Stimulated activated CD8-positive, alpha-beta memory T cell treated with anti-CD3 and anti-CD28 coated beads, Interleukin-4, amount 100 ng/mL, for 4 hours (primary cell): ENCODE measurements around the gene EBP.
"Not testable (repeated sequence)": the region's sequence is repeated elsewhere in the genome, so short reads cannot be mapped to it uniquely, and the experiment has no call there.

Source experiments
- DNase-seq, 2 donors: peaks; one replicate each; pipeline ENCODE4 v3.0.0-alpha.2; 2020; ENCODE audit warnings: low read depth in 2 of 2, low spot score in 1 of 2

The EBP gene

DNA sequence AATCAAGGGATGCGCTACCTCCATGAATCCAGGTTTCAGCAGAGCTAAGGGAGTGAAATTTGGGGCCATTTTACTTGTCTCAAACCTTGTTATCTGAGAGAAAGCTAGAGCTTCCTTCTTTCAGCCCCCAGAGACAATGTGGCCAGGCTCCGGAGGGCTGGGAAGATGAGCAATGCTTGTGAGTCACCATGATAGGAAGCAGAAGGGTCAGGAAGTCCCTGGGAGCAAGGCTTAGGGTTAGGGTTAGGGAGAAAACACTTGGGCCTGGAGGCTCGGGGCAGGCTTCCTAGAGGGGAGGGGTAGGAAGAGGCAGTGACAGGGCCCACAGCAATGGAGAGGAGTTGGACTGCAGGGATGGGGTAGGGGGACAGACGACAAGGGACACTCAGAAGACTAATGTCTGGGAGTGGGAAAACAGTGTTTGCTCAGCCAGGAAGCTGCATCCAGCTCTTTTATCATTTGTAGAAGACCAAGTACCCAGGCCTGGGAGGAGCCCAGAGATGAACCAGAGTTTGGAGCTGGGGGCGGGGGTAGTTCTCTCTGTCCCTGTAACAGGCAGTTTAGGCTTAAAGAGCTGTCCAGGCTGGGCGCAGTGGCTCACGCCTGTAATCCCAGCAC is 29.2 kb upstream of the EBP start:
- DNase-seq, result no peak

DNA sequence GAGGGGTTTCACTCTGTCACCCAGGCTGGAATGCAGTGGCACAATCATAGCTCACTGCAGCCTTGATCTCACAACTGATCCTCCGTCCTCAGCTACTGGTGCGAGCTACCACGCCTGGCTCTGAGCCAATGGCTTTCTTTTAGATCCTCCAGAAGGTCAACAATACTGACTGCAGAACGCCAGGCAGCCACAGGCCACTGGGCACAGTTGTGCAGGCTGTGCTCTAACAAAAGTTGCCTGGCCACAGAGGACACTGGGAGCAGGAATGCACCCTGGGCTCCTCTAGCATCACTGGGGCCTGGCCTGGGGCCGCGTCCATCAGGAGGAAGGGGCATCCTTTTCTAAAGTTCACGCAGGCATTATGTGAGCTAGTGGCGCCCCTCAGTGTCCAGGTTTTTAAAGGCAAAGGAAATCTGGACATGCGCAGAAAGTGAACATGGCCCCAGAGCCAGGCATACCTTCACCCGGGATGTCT is 27.7 kb upstream of the EBP start:
- no peak for DNase-seq

DNA sequence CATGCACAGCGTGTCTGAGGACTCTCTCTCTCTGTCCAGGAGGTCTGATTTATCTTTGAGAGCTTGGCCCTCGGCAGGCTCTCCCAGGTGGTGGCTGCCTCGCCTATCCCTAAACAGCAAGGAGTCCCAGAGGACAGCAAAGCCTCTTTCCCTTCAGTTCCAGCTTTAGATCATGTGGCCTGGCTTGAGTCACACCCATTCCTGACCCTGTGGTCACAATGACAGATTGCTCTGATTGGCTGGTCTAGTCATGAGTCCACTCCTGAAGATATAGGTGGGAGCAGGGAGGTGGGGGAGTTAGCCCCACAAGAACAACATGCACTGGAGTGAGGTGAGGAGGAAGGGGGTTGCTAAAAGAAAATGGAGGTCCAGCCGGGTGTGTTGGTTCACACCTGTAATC is 24.9 kb upstream of the EBP start:
- no peak for DNase-seq

DNA sequence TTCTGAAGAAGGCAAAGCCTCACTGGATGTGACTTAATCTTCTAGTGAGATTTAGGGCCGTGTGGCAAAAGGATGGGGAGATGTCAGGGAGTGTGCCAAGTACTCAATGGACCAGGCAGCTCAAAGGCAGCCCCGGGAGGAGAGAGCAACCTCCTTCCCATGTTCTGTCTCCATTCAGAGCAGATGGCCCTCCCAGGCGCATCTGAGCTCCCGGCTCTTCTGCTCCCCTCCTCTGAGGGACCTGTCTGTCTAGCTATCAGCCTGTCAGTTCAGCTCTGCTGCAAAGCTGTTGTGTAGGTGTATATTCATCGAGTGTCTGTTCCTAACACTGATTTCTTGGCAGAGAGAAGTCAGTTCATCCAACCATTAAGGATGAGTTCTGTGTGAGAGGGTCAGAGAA is 23.7 kb upstream of the EBP start:
- DNase-seq, result no peak

DNA sequence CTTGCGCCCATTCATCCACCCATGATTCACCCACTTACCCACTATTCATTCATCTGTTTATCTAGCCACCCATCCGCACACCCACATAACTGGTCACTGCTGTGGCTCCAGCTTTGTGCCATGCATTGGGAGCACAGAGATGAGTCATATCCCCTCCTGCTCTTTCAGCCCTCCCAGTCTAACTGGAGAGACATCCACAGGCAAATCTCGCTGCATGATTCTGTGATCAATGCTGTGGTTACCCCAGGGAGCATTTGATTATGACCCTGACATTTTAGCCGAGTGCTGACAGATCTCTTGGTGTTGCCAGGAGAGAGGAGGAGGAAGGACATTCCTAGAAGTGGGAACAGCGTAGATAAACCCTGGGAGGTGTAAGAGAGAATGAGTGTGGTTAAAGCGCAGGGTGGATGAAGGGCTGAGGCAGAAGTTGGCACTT is 23.2 kb upstream of the EBP start:
- DNase-seq, result no peak

DNA sequence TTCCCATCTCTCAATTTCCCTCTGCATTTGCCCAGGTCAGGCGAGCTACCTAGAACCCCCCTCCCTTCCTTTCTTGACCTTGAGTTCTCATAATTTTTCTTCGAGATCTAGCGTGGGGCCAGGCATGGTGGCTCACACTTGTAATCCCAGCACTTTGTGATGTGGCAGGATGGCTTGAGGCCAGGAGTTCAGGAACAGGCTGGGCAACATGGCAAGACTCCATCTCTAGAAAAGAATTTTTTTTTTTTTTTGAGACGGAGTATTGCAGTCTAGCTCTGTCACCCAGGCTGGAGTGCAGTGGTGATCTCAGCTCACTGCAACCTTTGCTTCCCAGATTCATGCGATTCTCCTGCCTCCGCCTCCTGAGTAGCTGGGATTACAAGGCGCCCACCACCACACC is 17.3 kb upstream of the EBP start:
- DNase-seq, result no peak

DNA sequence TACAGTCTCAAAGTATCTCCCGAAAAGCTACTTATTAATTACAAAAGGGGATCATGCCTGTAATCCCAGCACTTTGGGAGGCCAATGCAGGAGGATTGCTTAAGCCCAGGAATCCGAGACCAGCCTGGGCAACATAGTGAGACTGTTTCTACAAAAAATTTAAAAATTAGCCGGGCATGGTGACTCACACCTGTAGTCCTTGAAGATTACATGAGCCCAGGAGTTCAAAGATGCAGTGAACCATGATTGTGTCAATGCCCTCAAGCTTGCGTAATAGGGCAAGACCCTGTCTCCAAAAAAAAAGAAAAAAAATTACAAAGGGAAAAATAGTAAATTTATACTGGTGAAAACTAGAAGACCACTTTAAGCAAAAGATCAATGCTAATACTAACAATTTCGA is 16.1 kb upstream of the EBP start:
- DNase-seq, result no peak

DNA sequence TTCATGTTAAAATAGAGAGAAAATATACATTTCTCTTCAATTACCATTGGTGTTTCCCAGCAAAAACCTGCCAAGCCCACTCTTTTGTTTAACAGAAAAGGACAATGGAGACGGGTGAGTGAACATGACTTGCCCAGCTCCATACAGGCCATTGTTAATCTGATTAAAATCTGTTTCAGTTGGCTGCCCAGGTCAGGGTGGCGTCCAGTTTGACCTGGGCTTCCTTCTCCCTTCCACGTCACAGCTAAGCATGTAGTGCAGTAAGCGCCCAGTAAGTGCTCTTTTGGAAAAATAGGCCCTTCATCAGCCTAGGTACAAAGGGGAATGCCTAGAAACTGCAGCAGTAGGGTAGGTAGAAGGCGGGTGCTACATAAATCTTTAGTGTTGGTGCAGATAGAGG is 14.4 kb upstream of the EBP start:
- DNase-seq, result no peak

GRCh38 chrX:48508400-48509244 is 13.0 kb upstream of the EBP start, which contains the start of gene PORCN:
TSS of gene PORCN (plus strand) at chrX:48508992. CDS start at chrX:48509821, 829 bp downstream.
- peak; percentile 38 to 56 for DNase-seq

DNA sequence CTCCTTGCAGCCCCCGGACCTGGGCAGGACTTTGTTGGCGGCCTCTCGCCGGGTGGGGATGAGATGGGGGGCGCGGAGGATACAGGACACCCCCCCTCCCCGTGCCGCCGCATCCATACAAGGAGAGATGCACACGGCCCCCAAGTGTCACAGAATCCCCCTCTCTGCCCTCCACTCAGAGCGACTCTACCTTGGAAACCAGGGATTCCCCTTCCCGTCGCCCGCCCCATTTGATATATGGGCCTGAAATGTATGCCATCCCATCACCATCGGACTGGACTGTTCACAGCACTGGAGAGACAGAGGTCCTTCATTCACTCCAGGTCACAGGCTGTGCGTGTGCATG is 12.4 kb upstream of the EBP start:
- no peak for DNase-seq

DNA sequence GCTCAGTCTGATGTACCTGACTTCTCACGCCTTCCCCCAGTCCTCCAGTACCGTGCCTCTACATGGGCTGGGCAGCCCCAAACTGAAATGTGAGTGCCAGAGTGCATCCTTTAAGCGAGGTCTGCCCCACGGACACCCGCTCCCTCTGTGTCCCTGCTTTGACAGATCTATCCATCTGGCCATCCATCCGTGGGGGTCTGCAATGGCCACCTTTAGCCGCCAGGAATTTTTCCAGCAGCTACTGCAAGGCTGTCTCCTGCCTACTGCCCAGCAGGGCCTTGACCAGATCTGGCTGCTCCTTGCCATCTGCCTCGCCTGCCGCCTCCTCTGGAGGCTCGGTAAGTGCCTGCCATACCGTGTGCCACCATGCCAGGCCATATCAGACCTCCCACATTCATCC is 12.0 kb upstream of the EBP start:
- no peak for DNase-seq

DNA sequence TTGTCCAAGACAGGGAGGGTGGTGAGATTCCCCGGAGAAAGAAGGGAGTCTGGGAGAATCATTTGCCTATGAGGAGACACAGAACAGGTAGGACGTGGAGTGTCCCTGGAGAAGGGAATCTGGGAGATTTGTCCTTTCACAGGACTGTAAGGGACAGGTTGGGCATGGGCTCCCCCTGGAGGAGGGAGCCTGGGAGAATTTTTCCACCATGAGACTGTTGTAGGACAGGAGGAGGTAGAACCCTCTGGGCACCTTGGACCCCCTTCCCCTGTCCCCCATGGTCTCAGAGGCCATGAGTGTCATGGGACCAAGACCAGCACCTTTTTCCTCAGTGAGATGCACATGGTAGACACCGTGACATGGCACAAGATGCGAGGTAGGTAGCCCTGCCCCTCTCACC is 10.0 kb upstream of the EBP start:
- no peak for DNase-seq

DNA sequence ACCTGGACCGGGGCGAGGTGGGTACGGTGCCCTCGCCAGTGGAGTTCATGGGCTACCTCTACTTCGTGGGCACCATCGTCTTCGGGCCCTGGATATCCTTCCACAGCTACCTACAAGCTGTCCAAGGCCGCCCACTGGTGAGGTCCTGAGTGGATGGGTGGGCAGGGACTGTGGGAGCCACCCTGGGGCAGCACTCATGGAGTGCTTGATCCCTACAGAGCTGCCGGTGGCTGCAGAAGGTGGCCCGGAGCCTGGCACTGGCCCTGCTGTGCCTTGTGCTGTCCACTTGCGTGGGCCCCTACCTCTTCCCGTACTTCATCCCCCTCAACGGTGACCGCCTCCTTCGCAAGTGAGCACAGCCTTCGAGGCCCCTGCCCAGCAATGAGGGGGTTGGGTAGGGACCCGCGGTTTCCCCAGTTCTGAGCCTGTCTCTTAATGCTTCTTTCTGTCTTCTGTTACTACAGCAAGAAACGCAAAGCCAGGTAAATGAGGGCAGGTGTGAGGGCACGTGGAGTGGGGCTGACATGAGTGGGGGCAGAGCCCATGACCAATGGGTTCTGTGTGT is 9.2 kb upstream of the EBP start:
- no peak for DNase-seq

GRCh38 chrX:48513670-48514069 is 7.9 kb upstream of the EBP start:
- DNase-seq, result no peak

GRCh38 chrX:48514126-48514806 is 7.3 kb upstream of the EBP start:
- DNase-seq, result no peak

DNA sequence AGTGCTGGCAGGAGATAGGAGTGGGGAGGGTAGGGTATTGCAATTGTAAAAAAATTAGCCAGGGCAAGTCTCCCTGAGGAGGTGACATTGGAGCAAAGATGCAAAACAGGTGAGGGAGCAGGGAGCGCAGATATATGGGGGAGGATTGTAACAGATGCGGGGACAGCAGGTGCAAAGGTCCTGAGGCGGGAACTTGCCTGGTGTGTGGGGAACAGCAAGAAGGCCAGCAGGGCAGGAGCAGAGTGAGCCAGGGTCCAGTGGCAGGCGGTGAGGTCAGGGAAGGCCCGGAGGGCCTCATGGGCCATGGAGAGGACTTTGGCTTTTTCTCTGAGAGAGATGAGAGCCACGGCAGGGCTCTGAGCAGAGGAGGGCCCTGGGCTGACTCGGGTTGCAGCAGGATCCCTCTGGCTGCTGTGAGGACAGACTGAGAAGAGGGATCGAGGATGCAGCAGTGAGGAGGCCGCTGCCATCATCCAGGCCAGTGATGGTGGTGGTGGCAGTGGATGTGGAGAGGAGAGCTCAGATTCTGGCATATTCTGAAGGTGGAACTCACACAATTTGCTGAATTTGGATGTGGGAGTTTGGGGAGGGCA is 6.6 kb upstream of the EBP start:
- DNase-seq, result no peak

DNA sequence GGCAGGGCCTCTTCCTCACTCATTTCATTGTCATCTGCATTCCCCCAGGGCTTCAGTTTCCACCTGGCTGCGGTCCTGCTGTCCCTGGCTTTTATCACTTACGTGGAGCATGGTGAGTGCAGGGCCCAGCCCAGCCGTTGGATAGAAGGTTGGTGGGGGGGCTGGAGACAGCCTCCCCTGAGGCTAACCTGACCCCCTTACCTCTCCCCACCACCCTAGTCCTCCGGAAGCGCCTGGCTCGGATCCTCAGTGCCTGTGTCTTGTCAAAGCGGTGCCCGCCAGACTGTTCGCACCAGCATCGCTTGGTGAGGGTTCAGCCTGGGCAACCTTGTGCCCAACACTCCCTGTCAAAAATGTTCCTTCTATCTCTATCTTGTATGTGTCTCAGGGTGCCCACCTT is 5.8 kb upstream of the EBP start:
- DNase-seq, result no peak

DNA sequence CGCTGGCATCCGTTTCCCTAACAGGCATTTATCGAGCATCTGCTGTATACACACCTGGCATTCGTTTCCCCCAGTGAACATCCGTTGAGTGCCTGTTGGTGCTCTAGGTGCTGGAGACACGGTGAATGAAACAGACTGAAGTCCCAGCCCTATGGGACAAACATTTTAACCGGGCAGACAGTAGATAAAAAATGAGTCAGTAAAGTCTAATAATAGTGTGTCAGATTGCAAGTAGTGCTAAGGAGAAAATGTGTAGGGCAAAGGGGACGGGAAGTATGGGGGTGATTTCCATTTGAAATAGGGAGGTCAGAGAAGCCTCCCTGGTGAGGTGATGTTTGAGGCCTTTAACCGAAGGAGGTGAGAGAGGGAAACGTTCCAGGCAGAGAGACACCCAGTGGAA is 5.3 kb upstream of the EBP start:
- DNase-seq, result no peak

DNA sequence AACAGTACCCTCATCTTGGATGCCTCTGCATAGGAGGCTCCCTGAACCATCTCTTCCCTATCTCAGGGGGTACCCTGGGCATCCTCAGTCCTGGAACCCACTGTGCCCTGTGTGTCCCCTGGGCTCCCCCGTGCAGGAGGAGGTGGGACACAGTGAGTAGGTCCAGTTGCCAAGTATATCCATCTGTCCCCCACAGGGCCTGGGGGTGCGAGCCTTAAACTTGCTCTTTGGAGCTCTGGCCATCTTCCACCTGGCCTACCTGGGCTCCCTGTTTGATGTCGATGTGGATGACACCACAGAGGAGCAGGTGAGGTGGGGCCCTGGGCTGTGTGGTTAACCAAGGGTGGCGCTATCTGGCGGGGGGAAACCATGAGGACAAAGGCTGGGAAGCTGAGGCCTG is 4.6 kb upstream of the EBP start:
- no peak for DNase-seq

- not testable (repeated sequence) for DNase-seq
These were observed 2.1 kb upstream of the EBP start for GRCh38 chrX:48519481-48519880.

GRCh38 chrX:48520455-48520854 is 1.2 kb upstream of the EBP start:
- no peak for DNase-seq

GRCh38 chrX:48520976-48521352 is 644 bp upstream of the EBP start:
- no peak for DNase-seq
